ENCODE measurements around the gene AP4S1.
"Not testable (repeated sequence)": the region's sequence is repeated elsewhere in the genome, so short reads cannot be mapped to it uniquely, and the experiment has no call there.

AP4S1 gene

DNA sequence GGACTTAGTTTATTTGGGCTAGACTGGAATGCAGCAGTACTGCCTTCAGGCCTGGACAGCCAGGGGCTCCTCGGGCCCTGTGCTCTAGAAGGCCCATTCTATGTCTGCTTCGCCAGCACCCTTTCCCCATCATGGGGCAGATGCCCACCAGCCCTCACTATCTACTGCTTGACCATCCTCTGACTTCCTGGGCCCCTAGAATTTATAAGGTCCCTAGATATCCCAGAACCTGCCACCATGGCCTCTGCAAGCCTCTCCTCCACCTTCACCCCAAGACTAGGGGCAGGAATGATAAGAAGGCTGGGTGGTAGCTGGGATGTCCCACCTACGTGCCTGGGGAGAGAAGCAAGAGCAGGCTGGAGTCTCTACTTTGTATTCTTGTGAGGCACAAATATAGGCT, 59.6 kb downstream of the AP4S1 start:
- DNase-seq (ENCODE audit: low read depth), result no peak

DNA sequence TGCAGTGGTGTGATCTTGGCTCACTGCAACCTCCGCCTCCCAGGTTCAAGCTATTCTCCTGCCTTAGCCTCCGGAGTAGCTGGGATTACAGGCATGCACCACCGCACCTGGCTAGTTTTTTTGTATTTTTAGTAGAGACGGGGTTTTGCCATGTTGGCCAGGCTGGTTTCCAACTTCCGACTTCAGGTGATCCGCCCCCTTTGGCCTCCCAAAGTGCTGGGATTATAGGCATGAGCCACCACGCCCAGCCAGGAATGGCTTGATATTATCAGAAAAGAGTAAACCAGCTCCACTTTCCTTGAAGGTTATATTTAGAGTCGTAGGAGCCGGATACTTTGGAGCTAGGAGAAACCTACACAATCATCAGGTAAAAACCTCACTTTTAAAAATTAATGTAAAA, 61.0 kb downstream of the AP4S1 start:
- not testable (repeated sequence) for DNase-seq (ENCODE audit: low read depth)

DNA sequence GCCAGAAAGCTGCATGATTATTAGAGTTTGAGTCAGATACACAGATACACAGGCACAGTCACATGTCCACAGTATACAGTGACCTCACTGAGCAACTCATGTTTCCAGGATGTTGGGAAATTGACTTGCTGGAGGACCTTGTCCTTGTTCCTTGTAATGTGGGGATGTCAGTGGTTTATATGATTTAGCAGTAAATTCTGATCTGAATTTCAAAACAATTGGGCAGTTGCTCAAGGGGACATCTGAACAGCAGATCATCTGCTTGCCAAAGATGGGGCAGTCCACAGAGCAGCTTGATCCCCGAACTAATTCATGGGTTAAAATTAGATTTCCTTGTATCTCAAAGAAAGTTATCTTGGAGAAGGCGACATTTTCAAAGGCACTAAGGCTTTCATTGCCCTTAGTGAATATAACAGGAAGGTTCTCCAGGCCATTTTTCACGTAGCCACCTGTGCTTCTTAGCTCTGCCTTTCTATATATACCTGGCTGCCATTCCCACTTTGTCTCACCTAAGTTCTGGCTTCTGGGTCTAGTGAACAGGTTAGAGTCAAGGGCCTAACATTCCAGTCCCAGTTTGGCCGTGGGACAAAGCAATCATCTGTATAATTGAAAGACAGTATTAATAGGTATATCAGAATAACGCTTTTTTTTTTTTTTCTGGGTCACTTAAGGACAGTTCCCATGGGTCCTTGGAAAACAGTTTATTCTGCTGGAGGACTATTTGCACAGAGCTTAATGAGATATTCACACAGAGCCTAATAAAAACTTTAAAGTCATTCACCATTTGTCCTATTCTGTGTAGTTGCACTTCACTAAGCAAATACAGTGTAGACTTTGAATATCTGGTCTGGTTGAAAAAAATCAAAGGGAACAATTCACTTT, 65.7 kb downstream of the AP4S1 start:
- DNase-seq (ENCODE audit: low read depth), result peak; percentile 88

DNA sequence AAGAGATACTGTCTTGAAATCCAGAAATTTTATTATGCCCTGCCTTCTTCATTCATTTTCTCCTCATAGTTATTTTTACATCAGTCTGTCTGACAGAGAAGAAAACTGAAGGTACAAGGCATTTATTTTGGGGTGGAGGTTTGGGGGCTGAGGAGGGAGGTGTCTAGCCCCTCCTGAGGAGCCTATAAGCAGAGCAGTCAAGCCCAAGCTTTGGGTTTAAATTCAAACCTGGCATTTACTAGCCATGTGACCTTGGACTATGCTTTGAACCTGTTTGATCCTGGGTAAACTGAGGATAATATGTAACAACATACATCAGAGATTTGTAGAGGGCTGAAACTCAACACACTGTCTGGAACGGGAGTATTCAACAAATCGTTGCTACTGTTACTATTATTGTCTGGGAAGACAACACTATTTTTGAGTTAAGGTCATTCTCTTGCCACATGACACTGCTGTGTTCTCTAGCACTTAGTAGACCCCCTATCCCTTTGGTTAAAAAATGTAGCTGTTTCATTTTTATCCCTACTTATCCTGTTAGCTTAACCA, 66.8 kb downstream of the AP4S1 start:
- DNase-seq (ENCODE audit: low read depth), result no peak

DNA sequence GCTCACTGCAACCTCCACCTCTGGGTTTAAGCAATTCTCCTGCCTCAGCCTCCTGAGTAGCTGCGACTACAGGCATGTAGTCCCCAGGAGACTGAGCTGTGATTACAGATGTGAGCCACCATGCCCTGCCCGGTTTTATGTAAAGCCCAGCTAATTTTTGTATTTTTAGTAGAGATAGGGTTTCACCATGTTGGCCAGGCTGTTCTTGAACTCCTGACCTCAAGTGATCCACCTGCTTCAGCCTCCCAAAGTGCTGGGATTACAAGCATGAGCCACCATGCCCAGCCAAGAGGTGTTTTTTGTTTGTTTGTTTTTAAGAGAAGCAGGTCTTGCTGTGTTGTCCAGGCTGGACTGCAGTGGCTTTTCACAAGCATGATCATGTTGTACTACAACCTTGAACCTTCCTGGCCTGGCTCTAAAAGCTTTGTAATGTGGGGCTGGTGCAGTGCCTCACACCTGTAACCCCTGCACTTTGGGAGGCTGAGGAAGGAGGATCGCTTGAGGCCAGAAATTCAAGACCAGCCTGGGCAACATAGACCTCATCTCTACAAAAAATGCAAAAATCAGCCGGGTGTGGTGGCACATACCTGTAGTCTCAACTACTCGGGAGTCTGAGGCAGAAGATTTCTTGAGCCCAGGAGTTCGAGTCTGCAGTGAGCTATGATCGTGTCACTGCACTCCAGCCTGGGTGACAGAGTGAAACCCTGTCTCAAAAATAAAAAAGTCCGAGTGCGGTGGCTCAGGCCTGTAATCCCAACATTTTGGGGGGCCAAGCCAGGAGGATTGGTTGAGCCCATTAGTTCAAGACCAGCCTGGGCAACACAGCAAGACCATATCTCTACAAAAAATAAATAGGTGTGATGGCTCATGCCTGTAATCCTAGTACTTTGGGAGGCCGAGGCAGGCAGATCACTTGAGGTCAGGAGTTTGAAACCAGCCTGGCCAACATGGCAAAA, 68.7 kb downstream of the AP4S1 start:
- DNase-seq (ENCODE audit: low read depth), result not testable (repeated sequence)

DNA sequence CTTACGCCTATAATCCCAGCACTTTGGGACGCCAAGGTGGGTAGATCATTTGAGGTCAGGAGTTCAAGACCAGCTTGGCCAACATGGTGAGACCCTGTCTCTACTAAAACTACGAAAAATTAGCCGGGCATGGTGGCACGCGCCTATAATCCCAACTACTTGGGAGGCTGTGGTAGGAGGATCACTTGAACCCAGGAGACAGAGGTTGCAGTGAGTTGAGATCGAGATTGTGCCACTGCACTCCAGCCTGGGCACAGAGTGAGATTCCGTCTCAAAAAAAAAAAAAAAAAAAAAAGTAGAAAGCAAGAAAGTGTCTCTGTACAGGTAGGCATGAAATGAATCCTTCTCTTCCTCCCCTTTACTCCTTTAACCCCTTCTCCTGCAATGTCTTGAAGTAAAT, 70.4 kb downstream of the AP4S1 start:
- DNase-seq (ENCODE audit: low read depth), result not testable (repeated sequence)

DNA sequence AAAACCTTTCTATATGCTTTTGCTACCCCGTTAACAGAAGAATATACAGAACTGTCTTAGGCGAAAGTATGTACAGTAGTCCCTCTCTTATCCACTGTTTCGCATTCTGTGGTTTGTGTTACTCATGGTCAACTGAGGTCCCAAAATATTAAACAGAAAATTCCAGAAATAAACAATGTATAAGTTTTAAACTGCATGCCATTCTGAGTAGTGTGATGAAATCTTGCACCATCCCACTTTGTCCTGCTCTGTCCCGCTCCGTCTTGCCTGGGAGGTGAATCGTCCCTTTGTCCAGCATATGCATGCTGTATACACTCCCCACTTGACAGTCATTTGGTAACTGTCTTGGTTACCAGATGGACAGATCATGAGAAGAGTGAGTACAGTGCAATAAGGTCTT, 70.8 kb downstream of the AP4S1 start:
- DNase-seq (ENCODE audit: low read depth), result no peak

DNA sequence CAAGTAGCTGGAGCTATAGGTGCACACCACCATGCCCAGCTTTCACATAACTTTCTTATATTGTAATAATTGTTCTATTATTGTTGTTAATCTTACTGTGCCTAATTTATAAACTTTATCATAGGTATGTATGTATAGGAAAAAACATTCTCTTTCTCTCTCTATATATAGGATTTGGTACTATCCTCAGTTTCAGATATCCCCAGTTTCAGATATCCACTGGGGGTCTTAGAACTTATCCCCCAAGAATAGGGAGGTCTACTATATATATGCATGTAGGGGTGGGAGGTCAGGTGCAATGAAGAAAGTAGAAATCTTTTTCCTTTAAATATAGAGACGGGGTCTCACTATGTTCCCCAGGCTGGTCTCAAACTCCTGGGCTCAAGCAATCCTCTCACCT, 71.6 kb downstream of the AP4S1 start:
- no peak for DNase-seq (ENCODE audit: low read depth)

DNA sequence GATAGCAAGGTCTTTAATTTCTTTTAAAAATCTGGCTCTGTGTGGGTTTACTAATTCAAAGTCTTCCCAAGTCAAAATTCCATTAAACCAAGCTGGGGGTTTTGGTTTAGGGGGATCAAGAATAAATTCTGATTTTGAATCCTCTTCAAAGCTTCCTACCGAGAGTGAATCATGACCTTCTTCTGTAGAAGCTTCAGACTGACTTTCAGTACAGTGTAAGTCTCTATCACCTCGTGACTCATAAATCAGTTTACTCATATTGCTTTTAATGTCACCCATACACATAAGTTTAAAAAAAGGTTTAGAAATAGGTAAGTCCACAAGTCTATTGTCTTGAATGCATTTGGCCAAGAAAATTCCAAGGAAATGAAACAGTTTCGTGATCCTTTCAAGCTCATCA, 81.3 kb downstream of the AP4S1 start:
- DNase-seq (ENCODE audit: low read depth), result no peak

DNA sequence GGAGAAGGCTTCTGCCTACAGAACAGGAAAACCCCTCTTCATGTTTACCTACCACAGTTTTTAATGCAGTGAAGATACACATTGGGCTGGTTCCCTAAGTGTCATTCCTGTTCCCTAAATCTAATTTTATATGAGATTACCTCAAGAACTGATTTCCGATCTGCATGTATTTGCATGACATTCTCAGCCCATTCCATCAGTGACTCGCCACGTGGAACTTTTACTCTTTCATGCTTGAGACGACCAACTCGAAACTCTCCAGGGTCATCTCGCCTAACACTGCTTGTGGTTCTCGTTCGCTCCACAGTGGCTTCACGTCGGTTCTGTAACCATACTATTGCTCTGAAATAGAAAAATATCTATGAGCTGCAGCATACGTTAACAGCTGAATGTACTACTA, 83.8 kb downstream of the AP4S1 start:
- no peak for DNase-seq (ENCODE audit: low read depth)

DNA sequence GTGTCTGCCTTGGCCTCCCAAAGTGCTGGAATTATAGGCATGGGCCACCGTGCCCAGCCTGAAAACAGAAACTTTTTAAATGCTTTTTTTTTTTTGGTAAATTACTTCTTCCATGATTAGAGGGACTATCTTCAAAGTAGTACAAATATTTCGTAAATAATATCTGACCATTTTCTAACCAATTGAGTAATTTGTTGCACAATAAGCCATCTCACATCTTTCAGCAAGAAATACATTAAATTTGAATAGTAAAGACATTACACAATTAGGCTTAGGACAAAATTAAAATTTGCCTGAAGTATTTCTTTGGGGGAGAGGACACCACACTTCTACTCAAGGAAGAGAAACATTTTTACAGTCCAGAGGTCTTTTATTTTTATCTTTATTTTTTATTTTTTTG, 85.4 kb downstream of the AP4S1 start:
- DNase-seq (ENCODE audit: low read depth), result no peak

DNA sequence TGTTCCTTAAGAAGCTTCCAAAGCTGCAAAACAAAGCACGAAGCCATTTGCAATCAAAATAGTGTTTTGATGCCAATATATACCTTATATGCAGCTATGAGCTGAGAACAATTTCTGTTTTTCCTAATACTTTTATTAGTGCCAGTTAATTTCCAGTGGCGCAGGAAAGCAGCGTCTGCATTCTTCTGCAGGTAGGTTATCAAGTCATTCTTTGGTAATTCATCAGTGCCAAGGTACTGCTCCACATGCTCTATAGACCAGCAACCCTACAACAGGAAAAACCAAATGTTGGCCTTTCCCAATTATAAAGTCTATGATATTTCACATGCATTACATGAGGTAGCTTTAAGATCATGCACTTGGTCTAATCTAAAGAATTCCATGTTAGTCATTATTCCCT, 88.3 kb downstream of the AP4S1 start:
- DNase-seq (ENCODE audit: low read depth), result no peak

DNA sequence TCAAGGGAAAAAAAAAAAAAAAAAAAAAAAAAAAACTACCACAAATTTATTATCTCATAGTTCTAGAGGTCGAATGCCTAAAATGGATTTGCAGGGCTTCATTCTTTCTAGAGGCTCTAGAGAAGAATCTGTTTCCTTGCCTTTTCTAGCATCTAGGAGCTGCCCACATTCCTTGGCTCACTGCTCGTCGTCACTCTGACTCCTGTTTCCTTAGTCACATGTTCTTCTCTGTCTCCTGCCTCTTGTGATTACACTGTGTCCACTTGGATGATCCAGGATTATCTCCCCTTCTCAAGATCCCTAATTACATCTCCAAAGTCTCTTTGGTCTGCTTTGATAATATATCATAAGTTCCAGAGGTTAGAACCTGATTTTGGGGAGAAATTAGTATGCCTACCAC, 93.4 kb downstream of the AP4S1 start:
- no peak for DNase-seq (ENCODE audit: low read depth)

DNA sequence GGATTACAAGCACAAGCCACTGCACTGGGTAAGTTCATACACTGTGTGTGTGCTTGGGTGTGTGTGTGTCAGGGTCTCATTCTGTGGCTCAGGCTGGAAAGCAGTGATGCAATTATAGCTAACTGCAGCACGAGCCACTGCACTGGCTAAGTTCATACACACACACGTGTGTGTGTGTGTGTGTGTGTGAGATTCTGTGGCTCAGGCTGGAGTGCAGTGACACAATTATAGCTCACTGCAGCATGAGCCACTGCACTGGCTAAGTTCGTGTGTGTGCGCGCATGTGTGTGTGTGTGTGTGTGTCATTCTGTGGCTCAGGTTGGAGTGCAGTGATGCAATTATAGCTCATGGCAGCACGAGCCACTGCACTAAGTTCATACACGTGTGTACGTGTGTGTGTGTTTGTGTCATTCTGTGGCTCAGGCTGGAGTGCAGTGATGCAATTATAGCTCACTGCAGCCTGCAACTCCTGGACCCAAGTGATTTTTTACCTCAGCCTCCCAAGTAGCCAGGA, 96.7 kb downstream of the AP4S1 start:
- peak; percentile 1 for DNase-seq (ENCODE audit: low read depth)

DNA sequence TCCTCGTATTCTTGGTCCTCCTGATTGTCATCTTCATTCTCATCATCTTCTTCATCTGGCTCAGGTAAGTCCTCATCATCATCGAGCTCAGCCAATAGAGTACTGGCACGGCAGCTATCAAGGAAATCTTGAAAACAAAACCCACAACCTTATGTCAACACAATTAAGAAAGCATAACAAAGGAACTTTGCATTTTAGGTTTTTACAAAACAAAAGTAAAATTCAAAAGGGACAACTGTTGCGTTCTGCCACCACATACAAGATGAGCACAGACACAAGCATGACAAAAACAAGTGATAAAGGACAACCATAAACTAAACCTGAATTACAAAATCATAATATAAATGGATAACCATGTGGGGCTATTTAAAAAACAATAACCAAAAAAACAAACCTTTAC, 97.5 kb downstream of the AP4S1 start:
- DNase-seq (ENCODE audit: low read depth), result no peak

DNA sequence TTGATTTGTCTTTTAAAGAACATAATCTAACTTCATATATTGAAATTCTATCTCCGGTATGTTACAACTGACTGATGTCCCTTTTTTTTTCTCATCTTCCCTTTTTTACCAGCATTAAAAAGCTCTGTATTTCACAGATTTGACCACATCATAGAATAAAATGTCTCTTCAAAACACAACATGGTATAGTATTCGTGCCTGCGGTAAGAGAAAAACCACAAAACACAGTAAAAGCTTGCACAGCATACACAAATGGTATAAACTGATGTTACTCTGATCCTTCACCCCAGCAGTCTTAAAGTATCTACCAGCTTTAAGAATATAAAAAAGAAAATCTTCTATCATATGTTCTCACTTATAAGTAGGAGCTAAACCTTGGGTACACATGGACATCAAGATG, 98.7 kb downstream of the AP4S1 start:
- DNase-seq (ENCODE audit: low read depth), result no peak

DNA sequence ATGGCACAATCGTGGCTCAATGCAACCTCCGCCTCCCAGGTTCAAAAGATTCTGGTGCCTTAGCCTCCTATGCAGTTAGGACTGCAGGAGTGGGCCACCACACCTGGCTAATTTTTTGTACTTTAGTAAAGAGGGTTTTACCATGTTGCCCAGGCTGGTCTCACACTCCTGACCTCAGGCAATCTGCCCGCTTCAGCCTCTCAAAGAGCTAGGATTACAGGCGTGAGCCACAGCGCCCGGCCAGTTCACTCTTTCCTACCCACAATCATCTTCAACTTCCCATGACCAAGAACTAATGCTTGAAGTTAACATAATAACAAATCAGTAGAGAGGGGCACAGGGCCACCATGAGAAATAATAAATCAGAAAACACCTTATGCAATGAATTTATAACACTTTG, 99.8 kb downstream of the AP4S1 start:
- no peak for DNase-seq (ENCODE audit: low read depth)

DNA sequence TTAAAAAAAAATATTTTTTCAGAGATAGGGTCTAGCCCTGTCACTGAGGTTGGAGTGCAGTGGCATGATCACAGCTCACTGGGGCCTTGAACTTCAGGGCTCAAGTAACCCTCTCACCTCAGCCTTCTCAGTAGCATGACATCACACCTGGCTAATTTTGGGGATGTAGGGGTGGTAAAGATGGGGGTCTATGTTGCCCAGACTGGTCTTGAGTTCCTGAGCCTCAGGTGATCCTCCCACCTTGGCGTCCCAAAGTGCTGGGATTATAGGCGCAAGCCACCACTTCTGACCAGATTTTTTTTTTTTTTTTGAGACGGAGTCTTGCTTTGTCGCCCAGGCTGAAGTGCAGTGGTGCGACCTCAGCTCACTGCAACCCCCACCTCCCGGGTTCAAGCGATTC, 101.2 kb downstream of the AP4S1 start:
- no peak for DNase-seq (ENCODE audit: low read depth)

DNA sequence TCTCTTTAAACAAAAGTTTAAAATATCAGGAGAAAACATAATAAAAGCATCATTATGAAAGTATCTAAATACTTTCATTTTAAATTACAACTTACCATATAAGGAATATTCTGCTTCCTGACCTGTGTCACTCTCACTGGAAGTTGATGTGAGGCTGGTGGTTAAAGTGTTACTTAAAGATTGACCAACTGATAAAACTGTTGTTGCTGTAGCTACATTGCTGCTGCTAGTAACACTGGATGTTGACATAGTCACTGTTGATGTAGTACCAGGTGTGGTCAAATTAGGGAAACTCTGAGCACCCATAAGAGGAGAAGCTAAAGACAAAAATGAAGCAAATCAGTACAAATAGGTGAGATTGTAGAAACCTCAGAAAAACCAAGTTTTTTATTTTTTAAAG, 102.2 kb downstream of the AP4S1 start:
- DNase-seq (ENCODE audit: low read depth), result no peak

DNA sequence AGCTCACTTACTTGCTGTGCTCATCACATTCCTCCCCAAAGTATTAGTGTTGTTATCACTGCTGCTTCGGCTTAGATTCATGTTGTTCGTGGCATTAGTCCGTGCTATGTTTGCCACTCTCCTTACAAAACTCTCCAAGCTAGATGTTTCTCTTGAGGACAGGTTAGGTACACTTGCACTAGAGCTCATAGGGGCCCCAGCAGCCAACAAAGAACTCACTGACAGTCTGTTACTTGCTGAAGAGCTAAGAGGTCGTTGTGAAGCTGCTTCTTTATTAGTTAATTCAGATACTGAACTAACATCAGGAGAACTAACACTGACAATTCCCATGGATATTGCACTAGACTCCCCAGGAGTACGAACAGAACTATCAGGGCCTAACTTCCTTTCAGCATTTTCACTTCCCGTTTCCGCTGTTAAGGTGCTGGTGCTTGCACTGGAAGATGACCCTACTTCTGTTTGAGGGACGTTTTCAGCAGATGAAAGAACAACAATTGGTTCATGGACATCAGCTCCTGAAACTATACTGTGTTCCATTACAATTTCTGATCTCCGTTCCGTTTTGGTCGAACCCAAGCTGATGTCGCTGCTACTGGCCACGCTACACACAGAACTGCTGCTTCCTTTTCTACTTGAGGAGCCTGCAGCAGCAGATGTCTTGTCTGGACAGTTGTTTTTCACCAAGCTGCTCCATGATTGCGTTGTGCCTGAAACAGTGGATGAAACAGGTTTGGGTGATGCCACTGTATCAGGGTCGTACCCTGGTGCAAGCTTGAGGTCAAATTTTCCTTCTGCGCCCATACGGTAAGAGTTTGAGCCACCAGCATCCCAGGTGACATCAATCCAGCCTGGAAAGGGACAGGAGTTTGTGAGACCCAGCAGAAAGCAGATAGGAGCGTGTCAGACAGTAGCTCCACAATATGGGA, 103.4 kb downstream of the AP4S1 start:
- DNase-seq (ENCODE audit: low read depth), result no peak

DNA sequence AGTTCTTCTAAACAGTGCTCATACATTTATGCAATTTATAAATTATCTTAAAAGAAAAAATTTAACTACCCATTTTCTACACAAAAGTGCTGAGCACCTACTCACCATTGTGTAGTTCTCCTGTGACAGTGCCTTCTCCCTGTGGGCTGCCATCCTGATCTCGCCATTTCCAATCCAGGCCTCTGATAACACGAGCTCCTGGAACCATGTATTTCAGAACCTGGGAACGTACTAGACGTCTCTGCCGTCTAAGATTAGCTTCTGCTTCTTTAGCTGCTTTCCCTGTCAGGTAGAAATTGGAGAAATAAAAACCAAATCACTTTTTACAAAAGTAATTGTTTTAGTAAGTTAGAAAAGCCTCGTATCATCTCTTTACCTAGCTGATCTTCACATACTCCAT, 107.7 kb downstream of the AP4S1 start:
- no peak for DNase-seq (ENCODE audit: low read depth)
